Astrocyte of the spinal cord (primary cell): ENCODE measurements around the gene NID2.

Source experiments
- DNase-seq: peaks from one replicate; pipeline ENCODE4 v3.0.0; 2011; ENCODE audit warnings: low read depth, low spot score
- H3K4me3 ChIP-seq: 2 replicates; pipeline ENCODE4 v1.5.1; 2011; ENCODE audit warnings: low read depth, mild to moderate bottlenecking, low read length, moderate library complexity
- in situ Hi-C: cut with HindIII; loops from 2 replicates; pipeline ENCODE4 v1.10.0; 2017; ENCODE audit warnings: low sequenced_read_pairs
- TF ChIP-seq, protein P1 (sequence below): IDR thresholded peaks from 2 replicates; pipeline ENCODE4 v1.5.1; 2012; ENCODE audit warnings: low read depth, mild to moderate bottlenecking, low read length, inconsistent platforms

The NID2 gene

GRCh38 chr14:51960866-51961265 lies 108.0 kb downstream of the NID2 start:
- TF ChIP-seq, protein P1, sequence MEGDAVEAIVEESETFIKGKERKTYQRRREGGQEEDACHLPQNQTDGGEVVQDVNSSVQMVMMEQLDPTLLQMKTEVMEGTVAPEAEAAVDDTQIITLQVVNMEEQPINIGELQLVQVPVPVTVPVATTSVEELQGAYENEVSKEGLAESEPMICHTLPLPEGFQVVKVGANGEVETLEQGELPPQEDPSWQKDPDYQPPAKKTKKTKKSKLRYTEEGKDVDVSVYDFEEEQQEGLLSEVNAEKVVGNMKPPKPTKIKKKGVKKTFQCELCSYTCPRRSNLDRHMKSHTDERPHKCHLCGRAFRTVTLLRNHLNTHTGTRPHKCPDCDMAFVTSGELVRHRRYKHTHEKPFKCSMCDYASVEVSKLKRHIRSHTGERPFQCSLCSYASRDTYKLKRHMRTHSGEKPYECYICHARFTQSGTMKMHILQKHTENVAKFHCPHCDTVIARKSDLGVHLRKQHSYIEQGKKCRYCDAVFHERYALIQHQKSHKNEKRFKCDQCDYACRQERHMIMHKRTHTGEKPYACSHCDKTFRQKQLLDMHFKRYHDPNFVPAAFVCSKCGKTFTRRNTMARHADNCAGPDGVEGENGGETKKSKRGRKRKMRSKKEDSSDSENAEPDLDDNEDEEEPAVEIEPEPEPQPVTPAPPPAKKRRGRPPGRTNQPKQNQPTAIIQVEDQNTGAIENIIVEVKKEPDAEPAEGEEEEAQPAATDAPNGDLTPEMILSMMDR = no peak
- in situ Hi-C loops = no loop called here

GRCh38 chr14:51959928-51960327 lies 108.9 kb downstream of the NID2 start:
- H3K4me3 ChIP-seq = no peak overlapping the region
- in situ Hi-C loops = no loop called here
- DNase-seq = no peak
- TF ChIP-seq, protein P1 = no peak

More at GRCh38 chr14:51960866-51961265, 108.0 kb downstream of the NID2 start:
- H3K4me3 ChIP-seq = no peak overlapping the region
- DNase-seq = no peak

- peak; percentile 61 for DNase-seq
- TF ChIP-seq, protein P1 = no peak
- no peak overlapping the region for H3K4me3 ChIP-seq
- in situ Hi-C loops = no loop called here
These were observed 110.9 kb downstream of the NID2 start for GRCh38 chr14:51957950-51958349.
